HG02610 (cell line): ENCODE measurements around the gene LILRB4.
"Not testable (repeated sequence)": the region's sequence is repeated elsewhere in the genome, so short reads cannot be mapped to it uniquely, and the experiment has no call there.

Source experiments
- ATAC-seq: cut with Tn5 transposase; IDR thresholded peaks from one replicate; pipeline ENCODE4 v1.9.1; 2021; ENCODE audit warnings: mild to moderate bottlenecking, moderate library complexity; ENCODE audit not compliant: unreplicated experiment

The LILRB4 gene

DNA sequence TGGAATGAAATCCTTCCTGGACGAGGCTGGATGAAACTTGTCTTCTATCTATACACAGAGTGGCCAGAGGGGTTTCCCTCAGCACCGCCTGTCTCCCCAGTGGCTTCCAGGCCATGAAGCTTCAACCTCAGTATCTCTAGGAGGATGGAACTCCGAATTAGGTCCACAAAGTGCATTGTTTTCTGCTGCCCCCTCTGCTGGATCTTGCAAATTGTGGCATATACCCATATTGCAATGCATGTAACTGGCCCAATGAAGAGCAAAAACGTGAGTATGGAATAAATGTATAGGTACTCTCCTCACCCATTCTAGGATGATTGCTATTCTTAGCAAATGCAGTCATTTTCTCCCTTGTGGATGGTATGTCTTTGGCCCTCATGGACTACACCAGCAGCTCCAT is 14.7 kb upstream of the LILRB4 start:
- no peak for ATAC-seq

DNA sequence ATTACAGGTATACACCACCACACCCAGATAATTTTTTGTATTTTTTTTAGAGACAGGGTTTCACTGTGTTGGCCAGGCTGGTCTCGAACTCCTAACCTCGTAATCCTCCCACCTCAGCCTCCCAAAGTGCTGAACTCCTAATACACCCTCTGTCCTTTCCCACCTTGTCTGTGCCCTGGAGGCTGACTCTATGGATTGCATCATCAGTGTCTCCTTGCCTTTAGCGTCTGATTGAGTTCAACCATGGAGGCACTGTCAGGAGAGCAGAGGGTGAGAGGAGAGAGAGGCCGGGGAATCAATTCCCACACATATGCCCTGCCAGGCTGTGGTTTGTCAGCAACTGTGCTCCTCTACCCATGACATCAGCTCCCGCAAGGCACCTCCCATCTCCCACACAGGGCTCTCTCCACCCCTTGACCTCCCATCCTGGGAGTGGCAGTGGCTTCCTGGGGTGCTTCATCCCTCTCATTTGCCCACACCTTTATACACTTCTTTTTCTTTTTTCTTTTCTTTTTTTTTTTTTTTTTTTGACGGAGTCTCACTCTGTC is 12.6 kb upstream of the LILRB4 start:
- ATAC-seq, result no peak

DNA sequence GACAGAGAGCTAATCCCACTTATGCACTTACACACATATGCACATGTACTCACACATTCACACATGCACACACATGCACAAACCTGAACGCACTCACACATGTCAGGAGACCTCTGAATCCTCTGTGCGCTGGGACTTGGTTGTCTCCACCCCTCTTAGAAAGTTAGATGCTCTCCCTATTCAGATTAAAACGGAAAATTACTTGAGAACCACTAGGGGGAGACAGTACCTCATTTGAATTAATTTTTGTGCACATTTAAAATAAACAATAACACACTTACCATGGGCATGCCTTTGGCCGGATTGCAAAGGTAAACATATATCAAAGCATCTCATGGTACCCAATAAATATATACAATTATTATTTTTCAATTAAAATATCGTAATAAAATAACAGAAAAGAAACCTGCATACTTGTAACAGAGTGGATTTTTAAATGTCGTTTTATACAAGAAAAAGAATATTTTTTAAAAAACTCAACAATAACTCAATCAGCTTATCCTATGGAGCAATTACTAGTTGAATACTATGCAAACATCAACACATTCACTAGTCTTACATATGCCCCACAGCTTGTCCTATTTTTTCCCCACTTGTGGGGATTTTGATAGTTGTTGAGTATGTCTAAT is 9.5 kb upstream of the LILRB4 start:
- ATAC-seq, result no peak

DNA sequence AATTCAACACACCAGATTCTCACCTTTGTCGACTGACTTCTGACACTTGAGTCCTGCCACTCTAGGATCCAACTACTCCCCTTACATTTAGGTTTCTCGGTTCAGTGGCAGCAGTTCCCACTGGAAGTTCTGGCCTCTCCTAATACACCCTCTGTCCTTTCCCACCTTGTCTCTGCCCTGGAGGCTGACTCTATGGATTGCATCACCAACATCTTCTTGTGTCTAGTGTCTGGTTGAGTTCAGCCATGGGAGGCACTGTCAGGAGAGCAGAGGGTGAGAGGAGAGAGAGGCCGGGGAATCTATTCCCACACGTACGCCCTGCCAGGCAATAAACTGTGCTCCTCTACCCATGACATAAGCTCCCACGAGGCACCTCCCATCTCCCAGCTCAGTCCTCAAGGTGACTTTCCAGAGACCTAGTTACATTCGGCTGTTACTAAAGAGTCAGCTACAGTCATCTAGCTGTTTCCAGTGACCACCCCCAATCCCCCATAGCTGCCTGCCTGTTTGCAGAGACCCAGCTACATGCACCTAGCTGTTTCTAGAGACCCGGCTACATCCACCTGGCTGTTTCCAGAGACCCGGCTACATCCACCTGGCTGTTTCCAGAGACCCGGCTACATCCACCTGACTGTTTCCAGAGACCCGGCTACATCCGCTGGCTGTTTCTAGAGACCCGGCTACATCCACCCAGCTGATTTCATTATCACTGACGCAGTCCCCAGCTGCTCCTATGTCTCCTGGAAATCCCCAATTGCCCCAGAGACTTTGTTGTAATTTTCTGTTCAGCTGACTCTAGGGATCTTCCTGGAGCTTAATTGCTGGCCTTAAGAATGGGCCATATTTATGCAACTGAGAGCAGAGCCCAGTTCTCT is 8.1 kb upstream of the LILRB4 start:
- no peak for ATAC-seq

DNA sequence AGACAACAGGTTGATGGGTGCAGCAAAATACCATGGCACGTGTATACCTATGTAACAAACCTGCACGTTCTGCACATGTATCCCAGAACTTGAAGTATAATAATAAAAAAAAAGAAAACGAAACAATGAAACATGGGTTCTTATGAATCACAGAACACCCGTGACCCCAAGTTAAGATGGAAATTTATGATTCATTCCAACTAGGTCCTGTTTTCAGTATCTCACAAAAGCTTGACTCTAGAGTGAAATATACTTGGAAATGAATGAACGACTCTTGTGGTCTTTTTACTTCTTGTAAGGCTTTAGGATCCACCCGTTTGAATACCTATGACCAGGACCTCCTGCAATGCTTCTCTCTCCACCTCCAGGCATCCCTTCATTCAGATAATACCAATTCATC is 3.5 kb upstream of the LILRB4 start:
- no peak for ATAC-seq

DNA sequence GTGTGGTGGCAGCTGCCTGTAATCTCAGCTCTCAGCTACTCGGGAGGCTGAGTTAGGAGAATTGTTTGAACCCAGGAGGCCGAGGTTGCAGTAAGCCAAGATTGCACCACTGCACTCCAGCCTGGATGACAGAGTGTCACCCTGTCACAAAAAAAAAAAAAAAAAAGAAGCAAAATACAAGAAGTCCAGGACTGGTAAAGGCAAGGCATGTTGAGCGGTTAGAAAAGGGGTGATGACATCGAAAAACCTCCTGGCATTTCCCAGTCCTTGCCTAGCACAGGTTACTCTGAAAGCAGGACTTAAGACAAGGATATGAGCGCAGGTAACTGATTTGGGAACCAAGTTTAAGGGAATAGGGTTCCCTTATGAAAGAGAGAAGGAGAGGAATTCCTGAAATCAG is 2.5 kb upstream of the LILRB4 start:
- no peak for ATAC-seq

DNA sequence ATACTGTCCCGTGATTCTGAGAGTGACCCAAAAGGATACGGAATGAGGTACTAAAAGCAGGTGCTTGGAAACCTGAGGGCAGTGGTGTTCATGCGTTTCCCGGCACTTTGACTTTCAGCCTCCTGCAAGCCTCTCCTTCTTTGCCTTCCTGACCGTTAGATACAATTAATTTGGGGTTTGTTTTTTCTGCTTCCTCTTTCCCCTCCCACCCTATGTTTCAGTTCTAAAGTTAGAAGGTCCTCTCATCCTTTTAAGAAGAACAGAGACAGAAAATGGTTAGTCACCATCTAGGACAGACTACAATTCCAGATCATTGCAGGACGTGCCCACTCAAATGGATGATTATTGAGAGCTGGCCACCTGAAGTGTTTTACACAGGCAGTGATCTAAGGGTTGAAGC is 1.8 kb upstream of the LILRB4 start:
- ATAC-seq, result no peak

DNA sequence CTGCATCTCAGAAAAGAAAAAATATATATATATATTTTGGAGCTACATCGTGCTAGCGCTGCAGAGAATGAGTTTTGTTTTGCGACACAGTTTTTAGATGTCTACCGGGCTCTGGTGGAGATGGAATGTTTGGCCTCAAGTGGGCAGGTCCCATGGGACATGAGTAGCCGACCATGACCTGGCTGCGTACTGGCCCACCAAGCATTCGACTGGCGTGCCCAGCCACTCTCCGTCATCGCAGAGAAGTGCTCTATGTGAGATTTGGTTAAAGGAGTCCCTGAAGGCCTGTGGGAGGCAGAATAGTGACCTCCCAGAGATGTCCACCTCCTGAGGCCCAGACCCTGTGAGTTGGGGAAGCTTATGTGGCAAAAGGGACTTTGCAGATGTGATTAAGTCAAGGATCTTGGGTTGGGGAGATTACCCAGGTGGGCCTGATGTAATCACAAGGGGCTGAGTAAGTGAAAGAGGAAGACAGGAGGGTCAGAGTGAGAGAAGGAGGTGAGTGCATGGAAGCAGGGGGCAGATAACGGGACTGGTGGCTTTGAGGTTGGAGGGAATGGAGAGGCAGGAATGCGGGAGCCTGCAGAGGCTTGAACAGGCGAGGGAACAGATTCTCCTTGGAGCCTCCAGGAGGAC is 821 bp upstream of the LILRB4 start:
- ATAC-seq, result no peak

DNA sequence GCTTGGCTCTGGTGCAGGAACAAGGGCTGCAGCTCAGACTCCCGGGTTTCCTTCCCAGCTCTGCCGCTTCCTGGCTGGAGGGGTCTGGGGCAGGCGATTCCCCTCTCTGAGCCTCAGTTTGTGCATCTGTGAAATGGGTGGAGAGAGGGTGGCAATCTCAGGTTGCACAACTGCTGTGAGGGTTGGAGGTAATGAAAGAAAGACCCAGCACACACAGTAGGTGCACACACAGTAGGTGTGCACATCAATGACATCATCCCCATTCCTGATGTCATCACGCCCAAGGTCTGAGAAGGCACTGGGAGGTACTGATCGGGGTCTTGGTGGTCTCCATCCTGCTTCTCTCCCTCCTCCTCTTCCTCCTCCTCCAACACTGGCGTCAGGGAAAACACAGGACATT is 2.7 kb downstream of the LILRB4 start:
- no peak for ATAC-seq

DNA sequence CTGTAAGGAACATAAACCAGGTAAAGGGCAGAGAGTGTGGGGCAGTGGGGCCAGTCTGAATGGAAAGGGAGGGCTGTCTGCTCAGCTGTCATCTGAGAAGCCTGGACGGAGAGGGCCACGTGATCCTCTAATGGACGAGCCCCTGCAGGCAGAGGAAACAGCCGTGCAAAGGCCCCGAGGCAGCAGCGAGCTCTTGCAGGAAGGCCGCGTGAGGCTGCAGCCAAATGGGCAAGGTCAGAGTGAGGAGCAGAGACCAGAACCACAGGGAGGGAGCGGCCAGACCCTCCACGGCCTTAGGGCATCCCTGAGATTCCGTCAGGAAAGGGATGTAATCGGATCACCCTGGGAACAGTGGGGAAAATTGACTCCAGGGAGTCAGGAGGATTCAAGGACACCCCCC is 4.4 kb downstream of the LILRB4 start:
- no peak for ATAC-seq

DNA sequence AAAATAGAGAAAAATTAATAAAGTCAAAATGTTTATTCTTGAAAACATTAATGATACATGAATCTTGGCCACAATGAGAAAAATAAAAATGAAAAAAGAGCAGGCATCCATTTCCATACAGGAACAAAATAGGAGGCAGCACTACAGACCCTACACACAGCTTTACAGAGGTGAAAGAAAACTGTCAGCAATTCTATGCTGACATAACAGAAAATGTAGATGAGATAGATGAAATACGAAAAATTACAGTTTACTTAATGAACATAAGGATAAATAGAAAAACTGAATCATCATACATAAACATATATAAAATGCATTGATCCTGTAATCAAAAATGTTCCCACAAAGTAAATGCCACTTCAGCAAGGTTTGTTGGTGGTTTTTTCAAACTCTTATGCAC is 5.6 kb downstream of the LILRB4 start:
- ATAC-seq, result no peak

DNA sequence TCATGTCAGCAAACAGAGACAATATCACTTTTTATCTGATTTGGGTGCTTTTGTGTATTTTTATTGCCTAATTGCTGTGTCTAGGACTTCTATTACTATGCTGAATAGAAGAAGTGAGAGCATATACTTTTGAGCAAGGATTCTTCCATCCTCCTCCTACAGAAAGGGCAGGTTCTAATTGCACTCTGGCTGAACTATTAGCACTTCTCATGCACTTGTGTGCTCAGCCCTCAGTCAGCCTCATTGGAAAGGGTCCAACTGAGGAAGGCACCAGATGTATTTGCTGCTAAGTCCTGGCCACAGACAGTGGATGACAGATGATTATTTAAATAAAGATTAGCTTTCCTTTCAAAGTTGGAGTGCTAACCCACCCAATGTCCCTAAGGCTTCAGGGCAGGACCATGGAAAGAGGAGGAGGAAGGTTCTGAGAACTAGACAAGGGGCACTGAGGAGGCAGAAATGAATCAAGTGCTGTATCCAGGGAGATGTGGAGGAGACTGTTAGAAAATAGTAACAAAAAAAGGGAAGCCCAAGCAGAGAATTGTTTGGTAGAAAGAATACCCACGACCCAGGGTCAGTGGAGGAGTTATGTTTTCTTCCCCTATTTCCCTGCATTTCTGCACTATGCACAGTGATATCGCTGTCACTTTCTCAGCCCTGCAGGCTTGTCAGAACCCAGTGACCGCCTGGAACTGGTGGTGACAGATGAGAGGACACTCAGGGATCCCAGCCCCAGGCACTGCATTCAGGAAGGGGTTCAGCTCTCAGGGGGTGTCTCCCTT is 8.0 kb downstream of the LILRB4 start:
- ATAC-seq, result no peak

DNA sequence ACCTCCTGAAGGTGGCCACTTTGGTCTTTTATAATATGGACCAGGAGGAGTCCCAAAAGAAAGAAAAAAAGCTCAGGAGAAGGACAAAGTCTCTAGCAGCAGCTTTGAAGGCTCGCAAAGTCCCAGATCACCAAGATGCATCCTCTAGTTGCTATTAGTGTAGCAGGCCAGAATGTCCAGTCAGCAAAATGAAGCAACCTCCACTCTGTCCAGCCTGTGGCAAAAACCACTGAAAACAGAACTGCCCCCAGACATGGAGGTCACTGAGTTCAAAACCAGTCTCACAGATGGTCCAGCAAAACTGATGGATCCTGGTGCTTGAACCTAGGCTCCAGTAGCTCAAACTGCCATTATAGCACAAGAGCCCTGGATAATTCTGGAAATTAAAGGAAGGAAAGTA is 10.4 kb downstream of the LILRB4 start:
- ATAC-seq, result no peak

DNA sequence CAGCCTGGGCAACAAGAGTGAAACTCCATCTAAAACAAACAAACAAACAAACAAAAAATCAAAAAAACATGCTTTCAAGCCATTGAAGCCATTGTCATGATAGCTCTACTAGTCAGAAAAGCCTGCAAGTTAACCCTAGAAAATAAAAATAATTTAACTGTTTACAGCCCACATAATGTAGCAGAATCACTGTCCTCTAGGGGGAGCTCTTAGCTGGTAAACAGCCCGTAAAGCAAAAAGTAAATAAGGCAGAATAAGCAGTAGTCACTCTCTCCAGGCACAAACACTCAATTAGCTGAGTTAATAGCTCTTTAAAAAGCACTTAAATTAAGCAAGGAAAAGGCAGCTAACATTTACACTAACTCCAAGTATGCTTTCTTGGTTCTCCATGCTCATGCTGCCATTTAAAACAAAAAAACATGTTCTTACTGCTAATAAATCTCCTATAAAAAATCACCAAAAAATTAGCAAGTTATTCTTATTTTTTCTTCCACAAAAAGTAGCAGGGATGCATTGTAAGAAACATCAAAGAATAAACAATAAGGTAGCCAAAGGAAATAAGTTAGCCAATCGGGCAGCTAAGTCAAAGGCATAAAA is 11.3 kb downstream of the LILRB4 start:
- no peak for ATAC-seq

DNA sequence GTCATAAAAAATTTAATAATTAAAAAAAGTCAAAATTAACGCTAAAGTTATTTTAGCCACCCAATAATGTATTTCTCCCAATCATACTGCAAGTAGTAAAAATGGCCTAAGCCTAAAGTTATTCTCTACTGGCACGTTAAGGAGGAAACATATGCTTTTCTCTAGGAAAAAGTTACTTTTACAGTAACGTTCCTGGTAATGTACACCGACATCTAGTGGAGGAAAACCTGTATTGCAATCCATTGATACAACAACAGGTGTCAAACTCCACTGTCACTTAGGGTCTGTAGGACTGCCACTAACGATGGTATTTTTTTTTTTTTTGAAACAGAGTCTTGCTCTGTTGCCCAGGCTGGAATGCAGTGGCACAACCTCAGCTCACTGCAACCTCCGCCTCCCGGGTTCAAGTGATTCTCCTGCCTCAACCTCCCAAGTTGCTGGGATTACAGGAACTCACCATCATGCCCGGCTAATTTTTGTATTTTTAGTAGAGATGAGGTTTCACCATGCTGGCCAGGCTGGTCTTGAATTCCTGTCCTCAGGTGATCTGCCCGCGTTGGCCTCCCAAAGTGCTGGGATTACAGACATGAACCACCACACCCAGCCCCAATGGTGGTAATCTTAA is 13.5 kb downstream of the LILRB4 start:
- not testable (repeated sequence) for ATAC-seq

DNA sequence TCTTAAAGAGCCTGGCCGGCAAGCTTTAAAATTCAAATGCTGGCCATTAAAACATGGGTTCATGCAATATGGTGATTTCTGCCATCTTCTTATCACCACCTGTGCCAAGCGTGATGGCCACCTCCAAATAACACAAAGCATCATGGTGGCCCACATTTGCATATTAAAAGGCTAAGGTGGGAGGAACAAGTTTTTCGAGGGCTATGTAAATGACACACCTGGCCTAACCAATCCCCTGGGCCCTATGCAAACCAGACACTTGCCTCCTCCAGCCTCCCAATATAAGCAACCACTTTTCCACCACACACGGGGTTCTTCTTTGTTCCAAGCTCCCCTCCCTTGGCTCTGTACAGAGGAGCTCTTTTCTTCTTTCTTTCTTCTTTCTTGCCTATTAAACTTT is 14.4 kb downstream of the LILRB4 start:
- no peak for ATAC-seq

DNA sequence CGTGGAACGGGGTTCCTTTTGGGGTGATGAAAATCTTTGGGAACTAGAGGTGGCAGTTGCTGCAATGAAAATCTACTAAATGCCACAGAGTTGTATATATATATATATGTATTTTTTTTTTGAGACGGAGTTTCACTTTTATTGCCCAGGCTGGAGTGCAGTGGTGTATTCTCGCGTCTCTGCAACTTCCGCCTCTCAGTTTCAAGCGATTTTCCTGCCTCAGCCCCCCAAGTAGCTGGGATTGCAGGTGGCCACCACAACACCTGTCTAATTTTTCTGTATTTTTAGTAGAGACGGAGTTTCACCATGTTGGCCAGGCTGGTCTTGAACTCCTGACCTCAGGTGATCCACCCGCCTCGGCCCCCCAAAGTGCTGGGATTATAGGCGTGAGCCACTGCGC is 18.8 kb downstream of the LILRB4 start:
- not testable (repeated sequence) for ATAC-seq

DNA sequence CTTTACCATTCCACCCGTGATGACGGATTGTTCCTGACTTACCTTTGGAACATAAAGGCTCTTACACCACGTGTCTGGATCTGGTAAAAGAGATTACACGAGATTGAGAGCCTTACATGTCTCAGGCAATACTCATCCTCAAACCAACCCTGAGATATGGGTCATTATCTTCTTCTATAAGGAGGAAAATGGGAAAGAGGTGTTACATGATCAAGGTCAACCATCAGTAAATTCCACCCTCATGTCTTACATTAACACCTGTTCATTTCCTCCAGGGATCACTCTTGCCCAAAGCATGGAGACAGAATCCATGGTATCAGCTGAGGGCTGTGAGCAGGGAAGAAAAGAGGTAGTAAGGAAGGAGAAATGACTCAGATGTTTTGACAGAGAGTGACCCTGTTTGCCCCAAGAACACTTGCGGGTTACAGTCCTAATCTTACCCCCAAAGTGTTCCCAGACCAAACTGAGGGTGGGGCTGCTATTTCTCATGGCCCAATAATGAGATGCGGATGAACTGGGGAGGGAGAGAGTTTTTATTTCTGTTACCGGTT is 19.6 kb downstream of the LILRB4 start:
- ATAC-seq, result no peak

DNA sequence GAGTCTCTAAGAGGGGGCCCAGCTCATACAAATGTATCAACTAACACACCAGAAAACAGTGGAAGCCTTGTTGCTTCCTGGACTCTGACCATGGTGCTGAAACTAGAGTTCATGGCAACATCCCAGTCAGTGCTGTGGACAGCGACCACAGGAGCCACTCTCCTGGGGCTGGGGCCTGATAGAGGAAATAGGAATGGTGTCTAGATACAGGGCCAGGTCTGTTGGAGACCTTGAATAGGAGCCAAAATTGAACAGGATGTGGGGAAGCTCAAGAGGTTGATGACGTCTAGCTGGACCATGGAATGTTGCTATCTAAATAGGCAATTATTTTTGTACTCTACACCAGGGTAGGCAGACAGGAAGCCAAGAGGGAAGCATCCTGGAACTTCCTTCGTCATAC is 21.7 kb downstream of the LILRB4 start:
- no peak for ATAC-seq
